Measurements from ENCODE around the gene BID. TPM values are rescaled to one million over a fixed set of nuclear protein-coding genes. Genes with fewer than 3 reads are reported as not detected.
"Not testable (repeated sequence)": the region's sequence is repeated elsewhere in the genome, so short reads cannot be mapped to it uniquely, and the experiment has no call there.

The BID gene
- total RNA-seq, 1 donor from 2014 or later: 24.6 TPM

DNA sequence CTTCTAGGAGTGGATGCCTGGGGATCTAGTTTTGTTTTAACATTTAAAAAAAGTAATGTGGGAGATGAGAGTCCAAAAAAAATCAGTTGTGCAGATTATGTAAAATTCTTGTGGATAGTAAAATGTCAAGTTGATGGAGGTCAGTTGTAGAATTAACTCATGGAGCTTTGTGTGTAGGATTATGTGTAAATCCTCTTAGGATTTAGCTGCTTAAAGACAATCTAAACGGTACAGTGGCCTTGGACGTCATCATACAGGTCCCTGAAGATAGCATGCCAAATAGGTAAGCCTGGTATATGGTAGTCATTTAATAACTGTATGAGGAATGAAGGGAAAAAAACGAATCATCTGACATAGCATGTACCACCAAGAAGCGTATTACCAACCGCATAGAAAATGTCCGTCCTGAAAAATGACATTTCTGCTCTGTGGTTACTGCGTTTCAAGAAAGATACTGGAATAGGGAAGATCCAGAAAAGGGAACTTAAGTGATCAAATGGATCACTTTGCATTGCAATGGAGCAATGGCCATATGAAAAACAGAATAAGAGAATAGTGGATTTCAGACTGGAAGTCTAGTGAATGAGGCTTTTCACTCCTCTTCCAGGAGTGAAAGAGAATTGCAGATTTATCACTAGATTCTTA, 74.5 kb downstream of the BID start:
- Mint-ChIP-seq H3K27me3 (no peaks in the 10 kb centered on the region), H3K4me1 (ENCODE audit: low read depth) (no peaks in the 10 kb centered on the region), H3K4me3 (ENCODE audit: low read depth) (no peak overlapping the region), H3K9me3 (ENCODE audit: low read depth) (no peaks in the 10 kb centered on the region), H3K27ac (no peak overlapping the region), H3K36me3 (ENCODE audit: insufficient read depth) (peaks cover 5% of the 10 kb centered on the region)
- DNase-seq (ENCODE audit: low spot score, unreplicated experiment): no peak
- TF ChIP-seq, protein P1, sequence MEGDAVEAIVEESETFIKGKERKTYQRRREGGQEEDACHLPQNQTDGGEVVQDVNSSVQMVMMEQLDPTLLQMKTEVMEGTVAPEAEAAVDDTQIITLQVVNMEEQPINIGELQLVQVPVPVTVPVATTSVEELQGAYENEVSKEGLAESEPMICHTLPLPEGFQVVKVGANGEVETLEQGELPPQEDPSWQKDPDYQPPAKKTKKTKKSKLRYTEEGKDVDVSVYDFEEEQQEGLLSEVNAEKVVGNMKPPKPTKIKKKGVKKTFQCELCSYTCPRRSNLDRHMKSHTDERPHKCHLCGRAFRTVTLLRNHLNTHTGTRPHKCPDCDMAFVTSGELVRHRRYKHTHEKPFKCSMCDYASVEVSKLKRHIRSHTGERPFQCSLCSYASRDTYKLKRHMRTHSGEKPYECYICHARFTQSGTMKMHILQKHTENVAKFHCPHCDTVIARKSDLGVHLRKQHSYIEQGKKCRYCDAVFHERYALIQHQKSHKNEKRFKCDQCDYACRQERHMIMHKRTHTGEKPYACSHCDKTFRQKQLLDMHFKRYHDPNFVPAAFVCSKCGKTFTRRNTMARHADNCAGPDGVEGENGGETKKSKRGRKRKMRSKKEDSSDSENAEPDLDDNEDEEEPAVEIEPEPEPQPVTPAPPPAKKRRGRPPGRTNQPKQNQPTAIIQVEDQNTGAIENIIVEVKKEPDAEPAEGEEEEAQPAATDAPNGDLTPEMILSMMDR (IDR thresholded peaks at IDR 0.05; ENCODE audit: unreplicated experiment): no peak

DNA sequence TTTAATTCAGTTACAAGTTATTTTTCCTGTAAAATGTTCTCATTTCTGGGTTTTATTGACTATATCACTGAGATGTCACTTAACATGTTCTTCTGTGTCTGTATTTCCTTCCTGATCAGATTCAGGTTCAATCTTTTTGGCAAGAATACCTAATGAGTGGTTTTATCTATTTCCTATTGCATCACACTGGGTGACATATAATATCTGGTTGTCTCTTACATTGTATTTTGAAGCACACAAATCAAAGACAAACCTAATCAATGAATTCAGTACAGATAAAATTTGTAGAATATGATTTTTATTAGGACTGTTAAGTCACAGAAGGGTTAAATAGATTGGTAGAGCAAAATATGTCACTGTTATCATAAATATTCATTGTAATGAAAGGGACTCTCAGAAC, 75.3 kb downstream of the BID start:
- no peak overlapping the region for H3K27ac Mint-ChIP-seq
- H3K27me3 Mint-ChIP-seq: no peaks in the 10 kb centered on the region
- TF ChIP-seq, protein P1 (IDR thresholded peaks at IDR 0.05; ENCODE audit: unreplicated experiment): no peak
- no peak overlapping the region for H3K4me3 Mint-ChIP-seq (ENCODE audit: low read depth)
- H3K36me3 Mint-ChIP-seq (ENCODE audit: insufficient read depth): peaks cover 3% of the 10 kb centered on the region
- H3K4me1 Mint-ChIP-seq (ENCODE audit: low read depth): no peaks in the 10 kb centered on the region
- H3K9me3 Mint-ChIP-seq (ENCODE audit: low read depth): no peaks in the 10 kb centered on the region
- no peak for DNase-seq (ENCODE audit: low spot score, unreplicated experiment)

DNA sequence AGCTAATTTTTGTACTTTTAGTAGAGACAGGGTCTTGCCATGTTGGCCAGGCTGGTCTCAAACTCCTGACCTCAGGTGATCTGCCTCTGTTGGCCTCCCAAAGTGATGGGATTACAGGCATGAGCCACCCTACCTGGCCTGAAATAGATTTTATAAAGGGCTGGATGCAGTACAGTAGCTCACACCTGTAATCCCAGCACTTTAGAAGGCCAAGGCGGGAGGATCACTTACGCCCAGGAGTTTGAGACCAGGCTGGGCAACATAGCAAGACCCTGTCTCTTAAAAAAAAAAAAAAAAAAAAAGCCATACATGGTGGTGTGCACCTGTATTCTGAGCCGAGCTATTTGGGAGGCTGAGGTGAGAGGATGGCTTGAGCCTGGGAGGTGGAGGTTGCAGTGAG, 76.0 kb downstream of the BID start:
- not testable (repeated sequence) for H3K9me3 Mint-ChIP-seq (ENCODE audit: low read depth); H3K4me1 Mint-ChIP-seq (ENCODE audit: low read depth); H3K27ac Mint-ChIP-seq; H3K36me3 Mint-ChIP-seq (ENCODE audit: insufficient read depth); DNase-seq (ENCODE audit: low spot score, unreplicated experiment); H3K27me3 Mint-ChIP-seq; H3K4me3 Mint-ChIP-seq (ENCODE audit: low read depth)

DNA sequence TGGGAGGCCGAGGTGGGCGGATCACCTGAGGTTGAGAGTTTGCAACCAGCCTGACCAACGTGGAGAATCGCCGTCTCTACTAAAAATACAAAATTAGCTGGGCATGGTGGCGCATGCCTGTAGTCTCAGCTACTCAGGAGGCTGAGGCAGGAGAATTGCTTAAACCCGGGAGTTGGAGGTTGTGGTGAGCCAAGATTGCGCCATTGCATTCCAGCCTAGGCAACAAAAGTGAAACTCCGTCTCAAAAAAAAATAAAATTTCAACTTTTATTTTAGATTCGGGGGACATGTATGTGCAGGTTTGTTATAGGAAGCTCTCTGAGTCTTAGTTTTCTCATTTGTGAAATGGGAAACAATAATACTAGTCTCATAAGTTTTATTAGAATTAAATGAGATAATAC, 77.1 kb downstream of the BID start:
- not testable (repeated sequence) for H3K36me3 Mint-ChIP-seq (ENCODE audit: insufficient read depth); H3K4me1 Mint-ChIP-seq (ENCODE audit: low read depth); H3K27ac Mint-ChIP-seq; H3K9me3 Mint-ChIP-seq (ENCODE audit: low read depth); DNase-seq (ENCODE audit: low spot score, unreplicated experiment); H3K4me3 Mint-ChIP-seq (ENCODE audit: low read depth); H3K27me3 Mint-ChIP-seq

DNA sequence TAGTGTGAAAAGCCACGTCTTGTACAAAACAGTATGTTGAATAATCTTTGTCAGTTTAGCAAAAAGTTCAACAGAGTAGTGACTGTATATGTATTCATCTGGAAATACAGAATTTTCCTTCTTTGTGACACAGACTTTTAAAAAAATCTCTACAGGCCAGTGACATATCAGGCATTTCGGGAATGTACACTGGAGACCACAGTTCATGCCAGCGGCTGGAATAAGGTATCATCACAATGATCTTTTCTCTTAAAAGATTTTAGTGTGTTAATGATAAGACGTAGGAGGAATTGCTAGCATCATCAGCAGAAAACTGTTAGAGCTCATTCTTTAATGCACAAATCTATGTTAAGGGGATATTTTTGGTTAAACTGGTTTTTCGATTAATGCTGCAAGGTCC, 78.3 kb downstream of the BID start:
- Mint-ChIP-seq H3K36me3 (ENCODE audit: insufficient read depth) (no peaks in the 10 kb centered on the region), H3K9me3 (ENCODE audit: low read depth) (no peaks in the 10 kb centered on the region), H3K27me3 (no peaks in the 10 kb centered on the region), H3K27ac (no peak overlapping the region), H3K4me3 (ENCODE audit: low read depth) (no peak overlapping the region), H3K4me1 (ENCODE audit: low read depth) (no peaks in the 10 kb centered on the region)
- TF ChIP-seq, protein P1 (IDR thresholded peaks at IDR 0.05; ENCODE audit: unreplicated experiment): no peak
- DNase-seq (ENCODE audit: low spot score, unreplicated experiment): no peak

DNA sequence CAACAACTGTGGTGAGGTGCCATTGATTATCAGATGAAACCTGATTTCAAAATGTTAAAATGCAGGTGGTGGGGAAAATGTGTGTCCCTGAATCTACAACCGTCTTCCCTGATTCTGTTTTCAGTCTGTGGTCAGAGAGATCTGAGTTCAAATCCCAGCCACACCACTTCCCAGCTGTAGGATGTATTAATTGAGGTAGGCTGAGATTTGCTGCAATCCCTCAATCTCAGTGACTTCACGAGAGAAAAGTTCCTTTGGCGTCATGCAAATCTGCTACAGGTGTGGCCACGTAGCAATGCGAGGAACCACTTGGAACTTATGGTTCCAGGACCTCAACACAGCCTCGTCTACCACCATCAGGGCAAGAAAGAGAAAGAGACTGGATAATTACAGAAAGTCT, 79.5 kb downstream of the BID start:
- no peak overlapping the region for H3K4me3 Mint-ChIP-seq (ENCODE audit: low read depth)
- no peaks in the 10 kb centered on the region for H3K4me1 Mint-ChIP-seq (ENCODE audit: low read depth)
- no peak for DNase-seq (ENCODE audit: low spot score, unreplicated experiment)
- H3K9me3 Mint-ChIP-seq (ENCODE audit: low read depth): no peaks in the 10 kb centered on the region
- TF ChIP-seq, protein P1 (IDR thresholded peaks at IDR 0.05; ENCODE audit: unreplicated experiment): no peak
- H3K36me3 Mint-ChIP-seq (ENCODE audit: insufficient read depth): no peaks in the 10 kb centered on the region
- no peak overlapping the region for H3K27ac Mint-ChIP-seq
- H3K27me3 Mint-ChIP-seq: no peaks in the 10 kb centered on the region
